Measurements from ENCODE around the gene CMBL.

Gene CMBL

DNA sequence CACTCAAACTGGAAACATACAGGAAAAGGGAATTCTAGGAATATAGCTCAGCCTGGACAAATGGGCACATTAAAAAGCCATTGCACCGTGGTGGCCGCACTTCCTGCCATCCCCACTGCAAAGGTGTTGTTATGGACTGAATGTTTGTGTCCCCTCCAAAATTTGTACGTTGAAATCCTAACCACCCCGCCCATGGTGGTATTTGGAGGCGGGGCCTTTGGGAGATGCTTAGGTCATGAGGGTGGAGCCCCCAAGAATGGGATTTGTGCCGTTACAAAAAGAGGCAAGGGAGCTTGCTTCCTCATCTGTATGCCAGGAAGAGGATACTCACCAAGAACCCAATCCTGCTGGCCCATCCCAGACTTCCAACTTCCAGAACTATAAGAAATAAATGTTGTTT is 1.1 kb upstream of the CMBL start:
- DNase-seq (ENCODE audit: extremely low spot score) = no peak
- POLR2A ChIA-PET = no interaction called here
- TF ChIP-seq, protein P1, sequence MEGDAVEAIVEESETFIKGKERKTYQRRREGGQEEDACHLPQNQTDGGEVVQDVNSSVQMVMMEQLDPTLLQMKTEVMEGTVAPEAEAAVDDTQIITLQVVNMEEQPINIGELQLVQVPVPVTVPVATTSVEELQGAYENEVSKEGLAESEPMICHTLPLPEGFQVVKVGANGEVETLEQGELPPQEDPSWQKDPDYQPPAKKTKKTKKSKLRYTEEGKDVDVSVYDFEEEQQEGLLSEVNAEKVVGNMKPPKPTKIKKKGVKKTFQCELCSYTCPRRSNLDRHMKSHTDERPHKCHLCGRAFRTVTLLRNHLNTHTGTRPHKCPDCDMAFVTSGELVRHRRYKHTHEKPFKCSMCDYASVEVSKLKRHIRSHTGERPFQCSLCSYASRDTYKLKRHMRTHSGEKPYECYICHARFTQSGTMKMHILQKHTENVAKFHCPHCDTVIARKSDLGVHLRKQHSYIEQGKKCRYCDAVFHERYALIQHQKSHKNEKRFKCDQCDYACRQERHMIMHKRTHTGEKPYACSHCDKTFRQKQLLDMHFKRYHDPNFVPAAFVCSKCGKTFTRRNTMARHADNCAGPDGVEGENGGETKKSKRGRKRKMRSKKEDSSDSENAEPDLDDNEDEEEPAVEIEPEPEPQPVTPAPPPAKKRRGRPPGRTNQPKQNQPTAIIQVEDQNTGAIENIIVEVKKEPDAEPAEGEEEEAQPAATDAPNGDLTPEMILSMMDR (IDR thresholded peaks at IDR 0.05; ENCODE audit: control extremely low read depth, extremely low read depth, low read depth, missing control alignments) = no peak
- CTCF ChIA-PET = interaction anchor here (0.7 to 1.4 kb wide), 2 partner anchors 23 to 25 kb away, joined by 3 read pairs; no protein-coding TSS in a partner anchor

DNA sequence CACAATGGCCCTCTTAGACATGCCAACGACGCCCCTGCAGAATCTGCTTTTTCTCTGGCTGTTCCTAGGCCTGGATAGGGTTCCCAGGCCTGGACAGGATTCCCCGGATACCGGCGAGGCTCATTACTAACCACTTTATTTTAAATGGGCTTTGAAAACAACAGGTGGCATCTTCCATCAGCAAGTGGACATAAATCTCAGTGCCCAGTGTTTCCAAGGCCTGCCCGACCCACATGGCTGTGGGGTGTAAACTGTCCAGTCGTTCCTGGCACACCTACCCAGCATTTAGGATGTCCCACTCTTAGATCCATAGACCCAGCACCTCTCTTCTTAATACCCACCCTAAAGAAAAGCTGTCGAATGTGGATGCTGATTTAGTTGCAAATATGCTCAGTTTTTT is 896 bp downstream of the CMBL start:
- POLR2A ChIA-PET = no interaction called here
- DNase-seq (ENCODE audit: extremely low spot score) = no peak
- CTCF ChIA-PET = no interaction called here
- TF ChIP-seq, protein P1 (IDR thresholded peaks at IDR 0.05; ENCODE audit: control extremely low read depth, extremely low read depth, low read depth, missing control alignments) = no peak

DNA sequence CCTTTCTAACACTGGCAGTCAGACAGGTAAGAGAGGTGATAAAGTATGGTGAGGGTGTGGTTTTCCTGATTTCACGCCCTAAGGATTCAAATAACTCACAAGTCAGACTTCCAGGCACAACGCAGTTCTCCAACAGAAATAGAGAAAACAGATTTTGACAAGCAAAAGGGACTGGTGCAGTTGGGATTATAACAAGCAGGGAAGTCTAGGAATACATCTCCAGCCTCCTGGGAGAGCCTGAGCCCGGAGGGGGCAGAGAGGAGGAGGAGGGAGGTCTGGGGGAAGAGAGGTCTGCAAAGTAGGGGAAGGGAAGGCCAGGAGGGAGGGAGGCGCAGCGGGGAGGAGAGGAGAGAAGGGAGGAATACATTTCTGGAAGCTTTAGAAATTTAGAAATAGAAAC is 1.6 kb downstream of the CMBL start:
- ChIA-PET CTCF (no interaction called here), POLR2A (no interaction called here)
- TF ChIP-seq, protein P1 (IDR thresholded peaks at IDR 0.05; ENCODE audit: control extremely low read depth, extremely low read depth, low read depth, missing control alignments) = no peak
- DNase-seq (ENCODE audit: extremely low spot score) = no peak

DNA sequence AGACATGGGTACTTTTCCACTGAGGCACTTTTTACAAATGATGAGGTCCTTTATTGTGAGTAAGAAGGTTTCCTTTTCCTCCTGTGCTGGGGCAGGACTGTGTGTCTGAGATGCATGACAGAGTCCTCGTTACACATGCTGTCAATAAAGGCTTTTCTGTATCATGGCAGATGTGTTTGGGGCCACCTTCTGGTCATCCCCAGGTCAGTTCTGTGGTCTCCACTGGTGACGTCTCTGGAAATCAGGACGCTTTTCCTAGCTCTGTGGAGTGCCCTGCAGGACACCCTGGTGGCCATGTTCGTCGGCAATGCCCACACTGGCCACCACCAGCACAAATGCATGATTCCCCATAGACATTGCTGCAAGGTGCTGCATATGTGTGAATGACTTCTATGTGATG is 2.8 kb downstream of the CMBL start:
- POLR2A ChIA-PET = no interaction called here
- TF ChIP-seq, protein P1 (IDR thresholded peaks at IDR 0.05; ENCODE audit: control extremely low read depth, extremely low read depth, low read depth, missing control alignments) = no peak
- no peak for DNase-seq (ENCODE audit: extremely low spot score)
- CTCF ChIA-PET = interaction anchor here (1.5 to 5.5 kb wide), 2 partner anchors 14 to 21 kb away, joined by 5 to 18 read pairs; no protein-coding TSS in a partner anchor

DNA sequence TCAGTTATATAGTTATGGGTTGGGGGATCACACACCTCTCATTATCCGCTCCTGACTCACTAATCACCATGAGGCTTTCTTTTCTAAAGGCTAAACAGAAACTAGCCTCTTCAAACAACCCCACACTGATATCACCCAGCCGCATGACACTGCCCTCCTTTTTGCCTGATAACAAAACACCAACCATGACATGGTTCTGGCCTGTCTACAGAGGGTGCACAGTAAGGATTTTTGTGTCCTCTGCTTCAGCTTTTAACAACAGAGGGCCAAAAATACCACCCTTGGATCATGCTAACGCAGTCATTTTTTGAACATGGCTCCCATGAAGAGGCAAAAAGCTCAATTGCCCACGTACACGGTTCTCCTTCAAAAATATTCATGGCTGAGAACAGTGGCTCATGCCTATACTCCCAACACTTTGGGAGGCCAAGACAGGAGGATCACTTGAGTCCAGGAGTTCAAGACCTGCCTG is 4.0 kb downstream of the CMBL start:
- TF ChIP-seq, protein P1 (IDR thresholded peaks at IDR 0.05; ENCODE audit: control extremely low read depth, extremely low read depth, low read depth, missing control alignments) = no peak
- no peak for DNase-seq (ENCODE audit: extremely low spot score)
- ChIA-PET POLR2A (no interaction called here), CTCF (interaction anchor here (1.5 to 5.5 kb wide), 2 partner anchors 12 to 20 kb away, joined by 5 to 18 read pairs; no protein-coding TSS in a partner anchor)

DNA sequence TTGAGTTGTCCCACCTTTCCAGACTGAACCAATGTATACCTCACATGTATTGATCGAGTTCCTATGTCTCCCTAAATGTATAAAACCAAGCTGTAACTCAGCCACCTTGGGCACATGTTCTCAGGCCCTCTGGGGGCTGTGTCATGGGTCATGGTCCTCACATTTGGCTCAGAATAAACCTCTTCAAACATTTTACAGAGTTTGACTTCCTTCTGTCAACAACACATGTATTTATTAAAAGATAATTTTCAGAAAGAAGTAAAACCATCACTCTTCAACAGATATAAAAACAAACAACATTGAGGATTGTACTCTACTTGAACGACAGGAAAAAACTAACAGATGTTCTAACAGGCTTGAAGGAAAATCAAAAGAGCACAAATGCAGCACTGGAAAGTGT is 4.5 kb downstream of the CMBL start:
- no peak for DNase-seq (ENCODE audit: extremely low spot score)
- ChIA-PET POLR2A (no interaction called here), CTCF (interaction anchor here (5.5 kb wide), 1 partner anchor 19 kb away, joined by 18 read pairs; no protein-coding TSS in a partner anchor)
- TF ChIP-seq, protein P1 (IDR thresholded peaks at IDR 0.05; ENCODE audit: control extremely low read depth, extremely low read depth, low read depth, missing control alignments) = no peak

All from GM10248 (cell line).